Kidney (tissue), 14 donors: ENCODE measurements around the gene TRIAP1. TPM values are rescaled to one million over a fixed set of nuclear protein-coding genes. Genes with fewer than 3 reads are reported as not detected.

ENCODE experiments used
- DNase-seq, 5 donors: peaks; one replicate each; pipeline ENCODE4 v3.0.0-alpha.2; 2013 to 2020
- FAIRE-seq: peaks from 2 replicates; lab custom pipeline; 2012; peaks lifted over from hg19 to GRCh38; lab: Jason Lieb, UNC
- H3K27ac ChIP-seq, 2 donors: one replicate each; pipeline ENCODE4 v1.7.0; 2013; ENCODE audit warnings: low read depth in 2 of 2, low read length in 2 of 2, inconsistent platforms in 1 of 2
- H3K27me3 ChIP-seq: one replicate; pipeline ENCODE4 v1.7.1; 2013; ENCODE audit warnings: low read length, inconsistent platforms; ENCODE audit not compliant: control insufficient read depth, insufficient read depth
- H3K36me3 ChIP-seq, 3 donors: one replicate each; pipeline versions ENCODE4 v1.7.0 to v1.7.1; 2013; ENCODE audit warnings: low read length in 3 of 3, control low read depth in 1 of 3, inconsistent platforms in 1 of 3; ENCODE audit not compliant: insufficient read depth in 3 of 3, control insufficient read depth in 2 of 3
- H3K4me1 ChIP-seq, 3 donors: one replicate each; pipeline versions ENCODE4 v1.7.0 to v1.7.1; 2013; ENCODE audit warnings: low read length in 3 of 3, inconsistent platforms in 1 of 3, low read depth in 1 of 3; ENCODE audit not compliant: control insufficient read depth in 2 of 3, insufficient read depth in 2 of 3
- H3K4me3 ChIP-seq, 3 donors: one replicate each; pipeline versions ENCODE4 v1.7.0 to v1.8.1; 2013; ENCODE audit warnings: low read length in 3 of 3, control low read depth in 1 of 3, inconsistent platforms in 1 of 3
- H3K9ac ChIP-seq, 3 donors: one replicate each; pipeline versions ENCODE4 v1.7.0 to v1.7.1; 2013; ENCODE audit warnings: low read length in 3 of 3, control low read depth in 1 of 3, inconsistent platforms in 1 of 3
- H3K9me3 ChIP-seq, 3 donors: one replicate each; pipeline versions ENCODE4 v1.7.0 to v1.7.1; 2013; ENCODE audit warnings: low read length in 3 of 3, control low read depth in 1 of 3, inconsistent platforms in 1 of 3; ENCODE audit not compliant: control insufficient read depth in 2 of 3, insufficient read depth in 1 of 3
- CTCF ChIP-seq: IDR thresholded peaks from 3 replicates; pipeline ENCODE4 v1.5.1; 2012; ENCODE audit warnings: mild to moderate bottlenecking, moderate library complexity, borderline replicate concordance; ENCODE audit not compliant: insufficient read depth; ENCODE audit errors: extremely low read depth
- intact Hi-C: fragments of 100-400 bp; cut with DNase I; formaldehyde crosslinking; loops from one replicate; pipeline ENCODE4 v1.11.1; 2022
- polyA plus RNA-seq: library from polyadenylated mRNA; stranded (reverse); fragments of 350-450 nt; fragmentation: Illumina TruSeq; extraction: RNeasy Lipid Tissue Mini Kit (QIAGEN cat#74804); gene quantifications from one replicate; pipeline ENCODE4 v1.2.3, GENCODE V29; 2014; ENCODE audit warnings: low read depth, low replicate concordance; ENCODE audit not compliant: insufficient read depth
- total RNA-seq: library from RNA; stranded (reverse); fragmentation: NEBNext Ultra II Directional; extraction: Animal tissue kit (Norgen Biotek cat#: 25700); gene quantifications from one replicate; pipeline ENCODE4 v1.2.1, GENCODE V29; 2021
- donor health status: control.
- donor health status: control.
- donor health status: control.
- donor health status: control.
- donor health status: control.
- donor health status: DM: yes; HTN: yes; CAD: no.
- donor health status: Normal renal cell carcinoma (clear cell type).

Gene TRIAP1
- total and polyA plus RNA-seq, 2 donors from 2014 or later: 15.6 to 28.2 TPM

DNA sequence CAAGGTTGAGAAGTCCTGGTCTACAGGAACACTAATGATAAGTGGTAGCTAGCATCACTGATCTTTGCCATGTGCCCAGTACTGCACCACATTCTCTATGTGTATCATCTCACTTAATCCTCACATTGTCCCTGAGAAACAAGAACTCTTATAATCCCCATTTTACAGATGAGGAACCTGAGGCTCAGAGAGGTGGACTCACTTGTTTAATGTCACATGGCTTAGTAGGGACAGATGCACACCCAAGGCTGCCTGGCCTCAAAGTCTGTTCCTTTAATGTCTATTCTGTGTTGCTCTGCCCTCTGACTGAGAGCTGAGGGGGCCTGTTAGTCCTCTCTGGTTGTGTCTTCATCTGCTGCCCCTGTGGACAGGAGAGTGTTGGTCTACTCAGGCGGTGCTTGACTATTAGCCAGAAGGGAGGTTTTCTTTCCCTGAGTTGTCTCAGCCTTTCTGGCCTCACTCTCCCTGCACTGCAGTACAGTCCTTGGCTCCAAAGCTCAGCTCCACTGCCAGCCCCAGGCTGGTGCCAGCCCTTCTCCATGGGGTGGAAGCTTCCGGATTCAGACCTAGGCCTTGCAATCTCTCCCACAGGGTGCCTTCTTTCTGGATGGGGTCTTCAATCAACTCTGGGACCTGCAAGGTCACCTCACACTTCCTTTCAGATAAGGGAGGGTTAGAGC lies 44.8 kb upstream of the TRIAP1 start:
- intact Hi-C loops: no loop called here
- no peak for TF ChIP-seq CTCF
- no peak overlapping the region for H3K4me3 ChIP-seq
- peaks cover 0 to 5% (median 0%) of the 10 kb centered on the region in 3 donors for H3K4me1 ChIP-seq
- FAIRE-seq: no peak
- H3K9ac ChIP-seq: no peak overlapping the region
- no peaks in the 10 kb centered on the region for H3K36me3 ChIP-seq
- H3K9me3 ChIP-seq: no peaks in the 10 kb centered on the region
- H3K27me3 ChIP-seq: no peaks in the 10 kb centered on the region
- H3K27ac ChIP-seq: no peak overlapping the region
- no peak for DNase-seq

DNA sequence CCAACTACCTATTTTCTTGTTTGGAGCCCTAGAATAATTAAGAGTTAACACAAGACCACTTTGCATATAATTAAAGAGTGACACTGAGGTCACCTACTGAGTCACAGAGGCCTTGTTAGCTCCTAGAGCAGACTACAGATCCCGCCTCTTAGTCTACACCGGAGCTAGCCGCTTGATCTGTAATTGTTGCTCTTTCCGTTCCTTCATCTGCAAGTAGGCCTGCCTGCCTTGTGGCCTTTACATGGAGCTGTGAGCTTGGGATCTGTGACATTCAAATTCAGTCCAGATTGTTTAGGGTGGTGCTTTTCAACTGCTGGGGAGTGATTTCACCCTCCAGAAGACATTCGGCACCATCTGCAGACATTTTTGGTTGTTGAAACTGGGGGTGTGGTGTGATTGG lies 44.1 kb upstream of the TRIAP1 start:
- H3K4me3 ChIP-seq: no peak overlapping the region
- peaks cover 0 to 5% (median 0%) of the 10 kb centered on the region in 3 donors for H3K4me1 ChIP-seq
- no peak overlapping the region for H3K9ac ChIP-seq
- no peak overlapping the region for H3K27ac ChIP-seq
- intact Hi-C loops: no loop called here
- no peak for FAIRE-seq
- H3K9me3 ChIP-seq: no peaks in the 10 kb centered on the region
- no peaks in the 10 kb centered on the region for H3K36me3 ChIP-seq
- no peak for TF ChIP-seq CTCF
- no peaks in the 10 kb centered on the region for H3K27me3 ChIP-seq
- DNase-seq: no peak

DNA sequence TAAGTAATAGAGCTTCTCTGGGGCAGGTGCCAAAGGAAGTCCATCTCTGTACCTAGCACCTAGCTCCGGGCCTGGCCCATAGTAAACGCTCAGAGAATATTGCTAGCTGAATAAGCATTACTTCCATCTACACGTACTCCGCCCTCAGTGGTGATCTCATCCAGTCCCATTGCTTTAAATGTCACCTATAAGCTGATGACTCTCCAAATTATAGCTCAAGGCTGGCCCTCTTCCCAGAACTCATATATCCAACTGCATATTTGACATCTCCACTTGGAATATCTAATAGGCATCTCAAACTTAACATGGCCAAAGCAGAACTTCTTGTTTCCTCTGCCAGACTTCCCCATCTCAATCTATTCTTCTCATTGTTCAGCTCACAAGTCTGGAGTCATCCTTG lies 42.8 kb upstream of the TRIAP1 start:
- TF ChIP-seq CTCF: no peak
- intact Hi-C loops: no loop called here
- H3K27ac ChIP-seq: no peak overlapping the region
- H3K9ac ChIP-seq: no peak overlapping the region
- H3K4me1 ChIP-seq: no peaks in the 10 kb centered on the region
- H3K9me3 ChIP-seq: no peaks in the 10 kb centered on the region
- H3K27me3 ChIP-seq: no peaks in the 10 kb centered on the region
- DNase-seq (no peak), FAIRE-seq (no peak)
- H3K36me3 ChIP-seq: no peaks in the 10 kb centered on the region
- H3K4me3 ChIP-seq: no peak overlapping the region
